Progenitor cell of endocrine pancreas (in vitro differentiated cells): ENCODE results near the gene FAM120B. TPM values are rescaled to one million over a fixed set of nuclear protein-coding genes. Genes with fewer than 3 reads are reported as not detected.

Experiments used
- DNase-seq: peaks from one replicate; pipeline ENCODE4 v3.0.0; 2021; ENCODE audit warnings: low spot score; ENCODE audit not compliant: unreplicated experiment
- H3K27ac Mint-ChIP-seq: 2 replicates; pipeline ENCODE4 v1.8.0; 2021; ENCODE audit warnings: mild to moderate bottlenecking, moderate library complexity, mixed read lengths
- H3K27me3 Mint-ChIP-seq: 2 replicates; pipeline ENCODE4 v1.8.0; 2021; ENCODE audit warnings: mixed read lengths
- H3K36me3 Mint-ChIP-seq: 2 replicates; pipeline ENCODE4 v1.8.0; 2022; ENCODE audit warnings: mixed read lengths; ENCODE audit not compliant: insufficient read depth
- H3K4me1 Mint-ChIP-seq: 2 replicates; pipeline ENCODE4 v1.8.0; 2021; ENCODE audit warnings: low read depth, mixed read lengths
- H3K4me3 Mint-ChIP-seq: 2 replicates; pipeline ENCODE4 v1.8.0; 2021; ENCODE audit warnings: low read depth, mild to moderate bottlenecking, moderate library complexity, mixed read lengths
- H3K9me3 Mint-ChIP-seq: 2 replicates; pipeline ENCODE4 v1.8.0; 2021; ENCODE audit warnings: low read depth, mixed read lengths
- CTCF ChIP-seq: fragments of 200-600 bp; sonication (generic); IDR thresholded peaks from one replicate; pipeline ENCODE4 v1.5.0; 2021; ENCODE audit warnings: antibody characterized with exemption, mild to moderate bottlenecking; ENCODE audit not compliant: unreplicated experiment
- total RNA-seq: library from RNA; stranded (reverse); gene quantifications from 2 replicates; pipeline ENCODE4 v1.2.1, GENCODE V29; 2021

Gene FAM120B
- total RNA-seq, 1 donor from 2014 or later = 49.3 TPM

- Mint-ChIP-seq H3K9me3 (peaks cover 24% of the 10 kb centered on the region), H3K27ac (peak overlapping the region; percentile 83), H3K4me1 (peaks cover 18% of the 10 kb centered on the region), H3K27me3 (no peaks in the 10 kb centered on the region), H3K36me3 (peaks cover 21% of the 10 kb centered on the region), H3K4me3 (peak overlapping the region; percentile 96)
- no peak for DNase-seq
- TF ChIP-seq CTCF = no peak
Measured at GRCh38 chr6:170305805-170306323, 694 bp upstream of the FAM120B start.

GRCh38 chr6:170307080-170307545 is 555 bp downstream of the FAM120B start:
- Mint-ChIP-seq H3K9me3 (peaks cover 16% of the 10 kb centered on the region), H3K27me3 (no peaks in the 10 kb centered on the region), H3K36me3 (peaks cover 14% of the 10 kb centered on the region), H3K4me1 (peaks cover 18% of the 10 kb centered on the region), H3K4me3 (peak overlapping the region; percentile 96), H3K27ac (peak overlapping the region; percentile 93)
- DNase-seq = no peak
- no peak for TF ChIP-seq CTCF

GRCh38 chr6:170308761-170309160 is 2.2 kb downstream of the FAM120B start:
- TF ChIP-seq CTCF = no peak
- Mint-ChIP-seq H3K4me3 (peak overlapping the region; percentile 48), H3K4me1 (peaks cover 18% of the 10 kb centered on the region), H3K9me3 (peaks cover 8% of the 10 kb centered on the region), H3K36me3 (peaks cover 6% of the 10 kb centered on the region), H3K27me3 (no peaks in the 10 kb centered on the region), H3K27ac (no peak overlapping the region)
- DNase-seq = no peak

GRCh38 chr6:170311696-170312095 is 5.1 kb downstream of the FAM120B start:
- DNase-seq = no peak
- no peaks in the 10 kb centered on the region for H3K27me3 Mint-ChIP-seq

GRCh38 chr6:170312876-170313275 is 6.3 kb downstream of the FAM120B start:
- DNase-seq = no peak
- Mint-ChIP-seq H3K4me1 (peaks cover 5% of the 10 kb centered on the region), H3K27ac (no peak overlapping the region), H3K4me3 (no peak overlapping the region), H3K36me3 (peaks cover 3% of the 10 kb centered on the region), H3K27me3 (no peaks in the 10 kb centered on the region), H3K9me3 (no peaks in the 10 kb centered on the region)
- TF ChIP-seq CTCF = no peak

More at GRCh38 chr6:170311696-170312095, 5.1 kb downstream of the FAM120B start:
- peaks cover 14% of the 10 kb centered on the region for H3K4me1 Mint-ChIP-seq
- peaks cover under 1% of the 10 kb centered on the region for H3K36me3 Mint-ChIP-seq
- H3K27ac Mint-ChIP-seq = peak overlapping the region; percentile 75
- TF ChIP-seq CTCF = no peak
- H3K4me3 Mint-ChIP-seq = no peak overlapping the region
- H3K9me3 Mint-ChIP-seq = no peaks in the 10 kb centered on the region
